HEK293 (cell line): Measurements from ENCODE around the gene OR1L8.

Source experiments
- YY1 ChIP-seq: fragments of 450-650 bp; formaldehyde crosslinking; IDR thresholded peaks from 2 replicates; pipeline ENCODE4 v1.5.1; 2018; ENCODE audit warnings: missing biosample characterization, missing genetic modification characterization
- ZBTB1 ChIP-seq: fragments of 450-650 bp; formaldehyde crosslinking; IDR thresholded peaks from 2 replicates; pipeline ENCODE4 v1.5.1; 2016; ENCODE audit warnings: missing biosample characterization, missing genetic modification characterization
- ZNF416 ChIP-seq: fragments of 450-650 bp; formaldehyde crosslinking; IDR thresholded peaks from 2 replicates; pipeline ENCODE4 v1.5.1; 2016; ENCODE audit warnings: missing biosample characterization, missing genetic modification characterization
- ZNF645 ChIP-seq: fragments of 450-650 bp; formaldehyde crosslinking; IDR thresholded peaks from 2 replicates; pipeline ENCODE4; 2016; ENCODE audit warnings: missing biosample characterization, missing genetic modification characterization
- ZNF76 ChIP-seq: fragments of 450-650 bp; formaldehyde crosslinking; IDR thresholded peaks from 2 replicates; pipeline ENCODE4; 2016; ENCODE audit warnings: low read depth, missing biosample characterization, missing genetic modification characterization, borderline replicate concordance
- ZNF785 ChIP-seq: fragments of 450-650 bp; formaldehyde crosslinking; IDR thresholded peaks from 2 replicates; pipeline ENCODE4 v1.5.1; 2016; ENCODE audit warnings: missing biosample characterization, missing genetic modification characterization
- ZNF792 ChIP-seq: fragments of 450-650 bp; formaldehyde crosslinking; IDR thresholded peaks from 2 replicates; pipeline ENCODE4 v1.5.1; 2016; ENCODE audit warnings: missing biosample characterization, missing genetic modification characterization
- ZNF837 ChIP-seq: fragments of 450-650 bp; formaldehyde crosslinking; IDR thresholded peaks from 2 replicates; pipeline ENCODE4 v1.5.1; 2016; ENCODE audit warnings: missing biosample characterization, missing genetic modification characterization
- TF ChIP-seq, protein P1 (sequence below): fragments of 450-650 bp; formaldehyde crosslinking; IDR thresholded peaks from 2 replicates; pipeline ENCODE4 v1.5.1; 2016; ENCODE audit warnings: missing biosample characterization, missing genetic modification characterization

DNA sequence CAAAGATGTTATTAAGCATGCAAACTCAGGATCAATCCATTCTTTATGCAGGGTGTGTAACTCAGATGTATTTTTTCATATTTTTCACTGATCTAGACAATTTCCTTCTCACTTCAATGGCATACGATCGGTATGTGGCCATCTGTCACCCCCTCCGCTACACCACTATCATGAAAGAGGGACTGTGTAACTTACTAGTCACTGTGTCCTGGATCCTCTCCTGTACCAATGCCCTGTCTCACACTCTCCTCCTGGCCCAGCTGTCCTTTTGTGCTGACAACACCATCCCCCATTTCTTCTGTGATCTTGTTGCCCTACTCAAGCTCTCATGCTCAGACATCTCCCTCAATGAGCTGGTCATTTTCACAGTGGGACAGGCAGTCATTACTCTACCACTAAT, 63.8 kb downstream of the OR1L8 start:
- TF ChIP-seq, protein P1, sequence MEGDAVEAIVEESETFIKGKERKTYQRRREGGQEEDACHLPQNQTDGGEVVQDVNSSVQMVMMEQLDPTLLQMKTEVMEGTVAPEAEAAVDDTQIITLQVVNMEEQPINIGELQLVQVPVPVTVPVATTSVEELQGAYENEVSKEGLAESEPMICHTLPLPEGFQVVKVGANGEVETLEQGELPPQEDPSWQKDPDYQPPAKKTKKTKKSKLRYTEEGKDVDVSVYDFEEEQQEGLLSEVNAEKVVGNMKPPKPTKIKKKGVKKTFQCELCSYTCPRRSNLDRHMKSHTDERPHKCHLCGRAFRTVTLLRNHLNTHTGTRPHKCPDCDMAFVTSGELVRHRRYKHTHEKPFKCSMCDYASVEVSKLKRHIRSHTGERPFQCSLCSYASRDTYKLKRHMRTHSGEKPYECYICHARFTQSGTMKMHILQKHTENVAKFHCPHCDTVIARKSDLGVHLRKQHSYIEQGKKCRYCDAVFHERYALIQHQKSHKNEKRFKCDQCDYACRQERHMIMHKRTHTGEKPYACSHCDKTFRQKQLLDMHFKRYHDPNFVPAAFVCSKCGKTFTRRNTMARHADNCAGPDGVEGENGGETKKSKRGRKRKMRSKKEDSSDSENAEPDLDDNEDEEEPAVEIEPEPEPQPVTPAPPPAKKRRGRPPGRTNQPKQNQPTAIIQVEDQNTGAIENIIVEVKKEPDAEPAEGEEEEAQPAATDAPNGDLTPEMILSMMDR (tag by site-specific recombination): no peak
- no peak for TF ChIP-seq ZNF785 (tag by site-specific recombination)
- TF ChIP-seq ZNF792 (tag by site-specific recombination): no peak
- TF ChIP-seq ZNF837 (tag by site-specific recombination): no peak
- TF ChIP-seq ZNF76 (tag by site-specific recombination): no peak
- no peak for TF ChIP-seq ZNF416 (tag by site-specific recombination)
- TF ChIP-seq ZBTB1: no peak
- TF ChIP-seq ZNF645 (tag by site-specific recombination): no peak
- no peak for TF ChIP-seq YY1 (tag by site-specific recombination)
